GM21367 (cell line): ENCODE results near the gene HLTF.
"Not testable (repeated sequence)": the region's sequence is repeated elsewhere in the genome, so short reads cannot be mapped to it uniquely, and the experiment has no call there.

Experiments
- ATAC-seq: cut with Tn5 transposase; IDR thresholded peaks from one replicate; pipeline ENCODE4 v1.9.1; 2021; ENCODE audit not compliant: unreplicated experiment

HLTF gene

GRCh38 chr3:149086232-149086988 is at the start of gene HLTF:
Gene HLTF, minus strand, starts transcription at chr3:149086533. Its CDS starts 197 bp downstream, at chr3:149086336.
- peak; percentile 99 for ATAC-seq

GRCh38 chr3:149134575-149134974 is 48.2 kb upstream of the HLTF start:
- ATAC-seq: no peak

- no peak for ATAC-seq
These were observed 45.3 kb upstream of the HLTF start for GRCh38 chr3:149131589-149131988.

GRCh38 chr3:149129326-149130205 is 43.2 kb upstream of the HLTF start, which contains the start of gene HPS3:
Gene HPS3, plus strand, starts transcription at chr3:149129638. Its CDS starts 86 bp downstream, at chr3:149129724.
- ATAC-seq: peak; percentile 93

GRCh38 chr3:149128821-149129220 is 42.5 kb upstream of the HLTF start:
- ATAC-seq: no peak

- ATAC-seq: no peak
These were observed 36.6 kb upstream of the HLTF start for GRCh38 chr3:149122721-149123578.

- ATAC-seq: peak; percentile 69
These were observed 34.0 kb upstream of the HLTF start for GRCh38 chr3:149120051-149120972.

- ATAC-seq: no peak
These were observed 33.1 kb upstream of the HLTF start for GRCh38 chr3:149119466-149119865.

- no peak for ATAC-seq
These were observed 32.4 kb upstream of the HLTF start for GRCh38 chr3:149118724-149119123.

- ATAC-seq: no peak
These were observed 28.8 kb upstream of the HLTF start for GRCh38 chr3:149115114-149115513.

GRCh38 chr3:149114458-149114857 is 28.1 kb upstream of the HLTF start:
- ATAC-seq: no peak

- no peak for ATAC-seq
These were observed 18.2 kb upstream of the HLTF start for GRCh38 chr3:149104484-149104883.

GRCh38 chr3:149101641-149102040 is 15.3 kb upstream of the HLTF start:
- no peak for ATAC-seq

GRCh38 chr3:149101154-149101553 is 14.8 kb upstream of the HLTF start:
- no peak for ATAC-seq

- ATAC-seq: not testable (repeated sequence)
These were observed 11.7 kb upstream of the HLTF start for GRCh38 chr3:149097987-149098386.

- ATAC-seq: peak; percentile 91
These were observed 9.2 kb upstream of the HLTF start for GRCh38 chr3:149095487-149095886.

GRCh38 chr3:149091983-149092382 is 5.7 kb upstream of the HLTF start:
- no peak for ATAC-seq

- ATAC-seq: no peak
These were observed 4.6 kb upstream of the HLTF start for GRCh38 chr3:149090907-149091306.

GRCh38 chr3:149090461-149090860 is 4.1 kb upstream of the HLTF start:
- ATAC-seq: no peak

- no peak for ATAC-seq
These were observed 3.1 kb upstream of the HLTF start for GRCh38 chr3:149089395-149089794.
